Lung microvascular endothelial cell (primary cell): ENCODE measurements around the gene PLA2G4A. TPM values are rescaled to one million over a fixed set of nuclear protein-coding genes. Genes with fewer than 3 reads are reported as not detected.
A peak's percentile ranks its signal among the peaks of the same experiment; 100 is the strongest.

Experiments used
- DNase-seq, 2 donors: peaks; one replicate each; pipeline versions ENCODE4 v3.0.0 to v3.0.0-alpha.2; 2010; ENCODE audit warnings: low read depth in 2 of 2
- total RNA-seq: library from RNA; depleted of rRNA; stranded (reverse); fragments of >200 nt; gene quantifications from 2 replicates; pipeline ENCODE4 v1.2.1, GENCODE V29; 2014

PLA2G4A gene
- total RNA-seq, 1 donor from 2014 or later, result 15.1 TPM

DNA sequence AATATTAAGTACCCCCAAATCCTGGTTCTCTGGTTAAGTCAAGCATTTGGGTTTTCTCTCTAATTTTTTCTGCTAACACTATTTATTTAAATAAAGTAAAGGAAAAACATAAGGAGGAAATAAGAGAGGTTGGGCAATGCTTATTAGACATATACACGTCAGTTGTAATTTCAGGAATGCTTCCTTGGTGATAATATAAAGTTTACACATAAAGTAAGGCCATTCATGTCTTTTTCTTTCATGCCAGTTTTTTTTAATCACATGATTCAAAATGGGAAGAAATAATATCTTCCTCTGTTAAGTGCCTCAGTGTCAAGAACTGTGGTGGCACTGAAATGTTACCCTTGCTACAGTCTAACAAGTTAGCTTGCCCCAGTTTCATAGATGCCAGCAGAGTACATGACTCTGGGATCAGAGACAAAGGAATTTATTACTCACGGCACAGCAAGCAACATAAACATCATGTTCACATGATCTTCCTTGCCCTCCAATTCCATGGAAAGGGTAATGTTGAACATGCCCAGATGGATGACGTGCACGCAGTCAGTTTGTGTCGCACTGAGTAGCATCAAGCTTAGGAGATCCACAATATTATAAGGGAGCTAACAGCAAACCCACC is 184.9 kb downstream of the PLA2G4A start:
- no peak for DNase-seq

DNA sequence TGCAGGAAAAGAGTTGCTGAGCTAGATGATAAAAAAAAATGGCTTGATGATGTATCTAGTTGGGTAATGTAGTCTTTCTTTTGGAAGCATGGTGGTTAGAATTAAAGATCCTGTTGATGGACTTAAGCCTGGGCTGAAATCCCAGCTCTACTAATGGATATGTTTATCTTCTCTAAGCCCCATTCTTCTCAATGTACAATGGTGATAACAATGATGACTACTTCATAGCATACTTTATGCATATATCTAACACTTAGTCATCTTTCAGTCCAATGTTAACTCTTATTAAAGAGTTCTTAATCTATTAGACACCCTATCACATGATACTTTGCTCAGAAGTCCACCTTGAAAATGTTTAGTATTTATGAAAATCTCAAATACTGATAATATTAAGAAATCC is 189.5 kb downstream of the PLA2G4A start:
- no peak for DNase-seq

DNA sequence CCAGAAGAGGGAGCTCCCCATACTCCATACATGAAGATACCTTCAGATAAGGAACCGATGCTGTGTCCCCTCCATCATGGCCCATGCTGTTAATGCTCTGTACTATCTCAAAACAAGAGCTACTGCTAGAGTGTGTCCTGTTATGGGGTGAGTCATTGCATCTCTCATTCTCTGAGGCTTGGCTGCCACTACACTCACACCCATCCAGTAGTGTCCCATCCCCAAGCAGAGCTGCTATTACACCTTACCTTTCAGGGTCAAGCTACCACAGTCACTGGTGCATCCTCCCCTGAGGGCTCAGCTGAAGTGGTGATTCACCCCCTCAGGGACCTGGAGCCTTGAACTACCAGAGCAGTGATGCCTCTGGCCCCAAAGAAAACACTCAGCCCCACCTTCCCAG is 198.5 kb downstream of the PLA2G4A start:
- no peak for DNase-seq

DNA sequence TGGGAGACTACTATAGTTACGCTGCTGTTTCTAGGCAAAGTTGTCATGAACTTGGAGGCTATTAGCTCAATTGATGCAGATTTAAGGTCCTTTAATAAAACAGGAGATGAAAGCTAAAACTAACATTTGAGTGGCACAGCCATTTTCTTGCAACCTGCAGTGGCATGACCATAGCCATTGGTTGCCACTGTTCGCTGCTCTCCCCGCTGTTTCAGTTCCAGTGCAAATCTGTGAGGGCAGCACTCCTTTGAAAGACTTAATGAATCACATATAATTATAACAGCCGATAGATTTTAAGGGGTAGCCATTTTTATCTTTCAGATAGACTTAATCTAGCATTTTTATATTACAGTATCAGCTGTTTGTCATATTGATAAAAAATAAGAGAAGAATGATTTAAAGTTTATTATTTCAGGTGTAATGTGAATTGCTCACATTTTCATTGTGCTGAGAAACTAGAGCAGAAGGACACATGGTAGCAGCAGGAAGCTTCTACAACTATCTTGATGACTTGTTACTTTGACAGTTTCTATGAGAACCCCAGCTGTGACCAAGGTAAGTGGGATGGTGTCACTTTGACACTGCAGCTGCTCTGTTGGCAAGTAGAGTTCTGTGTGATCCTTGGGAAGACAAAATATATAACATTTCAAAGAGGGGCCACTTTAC is 203.7 kb downstream of the PLA2G4A start:
- DNase-seq, result no peak

DNA sequence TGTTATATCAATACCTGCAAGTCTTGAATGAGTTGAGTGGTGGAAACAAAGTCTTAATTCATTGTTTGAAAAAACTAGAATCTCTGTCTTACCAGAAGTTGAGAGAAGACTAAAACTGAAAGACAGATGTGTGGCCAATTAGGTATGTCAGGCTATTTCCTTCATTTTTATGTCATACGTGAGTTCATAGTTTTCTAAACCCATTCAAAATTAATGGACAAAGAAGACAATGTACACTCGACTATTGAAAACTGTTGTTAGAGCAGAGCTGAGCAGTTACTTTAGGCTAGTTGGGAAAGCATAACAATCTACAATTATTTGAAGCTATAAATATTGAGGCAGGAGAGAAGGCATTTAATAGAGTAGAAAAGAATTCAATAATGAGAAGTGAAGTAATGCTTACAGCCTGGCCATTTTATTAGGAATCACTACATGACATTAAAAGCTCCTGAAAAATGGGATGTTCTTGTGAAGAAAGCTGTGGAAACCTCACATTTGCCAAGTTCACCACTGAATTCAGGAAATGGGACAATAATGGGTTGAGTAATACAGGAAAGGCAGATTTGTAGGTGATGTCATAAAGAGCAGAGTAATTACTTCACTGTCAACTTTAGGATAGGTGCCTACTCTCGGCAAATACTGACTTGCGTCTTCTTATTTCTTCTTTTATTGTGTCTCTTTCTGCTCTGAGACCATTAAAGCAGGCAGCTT is 204.4 kb downstream of the PLA2G4A start:
- DNase-seq, result peak; percentile 66 to 91

DNA sequence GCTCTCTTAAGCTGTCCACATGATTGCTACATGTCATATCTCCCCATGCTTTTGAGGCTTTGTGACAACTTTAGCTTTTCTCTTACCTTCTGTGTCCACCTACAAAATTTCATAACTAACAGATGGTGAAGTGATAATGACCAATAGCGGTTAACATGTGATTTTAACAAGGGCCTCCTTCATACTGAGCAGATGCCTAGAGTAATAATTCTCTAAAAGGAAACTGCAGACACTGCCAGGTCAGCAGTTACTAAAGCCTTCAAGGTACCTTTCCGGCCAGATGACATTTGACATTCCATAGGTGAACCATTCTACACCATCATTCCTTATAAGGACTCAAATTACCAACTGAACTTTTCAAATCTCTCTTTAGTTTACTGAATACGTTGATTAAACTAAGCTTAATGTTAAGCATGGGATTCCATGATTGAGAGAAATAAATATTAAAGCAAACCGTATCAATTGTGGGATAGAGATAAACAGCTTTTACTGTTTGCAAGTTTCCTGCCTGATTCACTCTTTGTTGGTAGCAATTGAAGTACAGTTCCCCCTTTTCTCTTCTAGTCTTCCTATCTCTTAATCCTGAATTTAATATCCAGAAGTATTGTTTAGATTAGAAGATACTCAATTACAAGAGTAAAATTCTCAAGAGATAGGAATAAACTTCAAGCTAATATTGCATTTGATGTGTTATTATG is 205.1 kb downstream of the PLA2G4A start:
- DNase-seq, result no peak

DNA sequence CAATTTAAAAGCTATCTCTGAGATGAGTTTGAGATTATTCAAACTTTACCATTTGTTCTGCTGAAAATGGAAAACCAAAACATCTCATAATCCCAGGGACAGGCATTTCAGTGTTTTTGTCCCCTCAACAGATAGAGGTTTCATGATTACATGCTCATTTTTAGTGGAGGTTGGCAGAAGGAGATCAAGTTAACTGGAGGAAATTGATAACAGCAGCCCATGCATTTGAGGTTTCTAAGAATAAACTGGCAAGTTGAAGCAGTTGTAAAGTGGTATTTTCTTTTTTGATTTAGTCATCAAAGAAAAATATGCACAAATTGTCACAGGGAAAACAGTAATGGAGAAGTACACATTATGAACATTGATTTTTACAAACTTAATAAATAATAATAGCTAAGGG is 205.8 kb downstream of the PLA2G4A start:
- no peak for DNase-seq

DNA sequence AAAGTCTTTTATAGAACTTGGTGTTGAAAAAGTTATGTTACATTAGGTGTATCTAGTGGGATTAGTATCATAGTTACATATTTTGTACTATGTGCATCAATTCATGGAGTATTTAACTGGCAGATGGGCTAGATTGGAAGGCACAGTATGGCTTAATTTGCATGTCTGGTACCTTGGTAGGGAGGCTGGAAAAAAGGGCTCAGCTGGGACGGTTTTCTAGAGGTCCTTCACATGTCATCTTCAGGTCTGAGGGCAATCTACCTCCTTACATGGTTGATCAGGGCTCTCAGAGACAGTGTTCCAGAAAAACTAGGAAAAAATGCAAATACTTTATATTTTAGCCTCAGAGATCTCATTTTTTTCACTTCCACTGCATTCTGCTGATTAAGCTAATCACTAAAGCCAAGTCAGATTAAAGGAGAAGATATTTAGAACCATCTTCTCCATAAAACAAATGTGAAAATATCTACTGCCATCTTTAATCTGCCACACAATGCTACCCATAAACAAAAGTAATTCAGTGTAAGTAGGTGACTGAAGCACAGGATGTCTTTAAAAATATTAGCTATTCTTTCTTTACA is 209.3 kb downstream of the PLA2G4A start:
- no peak for DNase-seq

Other genes starting within 250 kb of the PLA2G4A start
- gene PTGS2, start 148.5 kb upstream of the PLA2G4A start, total RNA-seq, result 3.3 and 21.0 TPM in 2 replicates